GM19395 (cell line): ENCODE data around the gene ENHO.

ENCODE experiments used
- ATAC-seq: cut with Tn5 transposase; IDR thresholded peaks from one replicate; pipeline ENCODE4 v1.9.1; 2021; ENCODE audit warnings: mild to moderate bottlenecking, moderate library complexity; ENCODE audit not compliant: unreplicated experiment

ENHO gene

GRCh38 chr9:34508463-34508862 is 14.3 kb downstream of the ENHO start:
- no peak for ATAC-seq

DNA sequence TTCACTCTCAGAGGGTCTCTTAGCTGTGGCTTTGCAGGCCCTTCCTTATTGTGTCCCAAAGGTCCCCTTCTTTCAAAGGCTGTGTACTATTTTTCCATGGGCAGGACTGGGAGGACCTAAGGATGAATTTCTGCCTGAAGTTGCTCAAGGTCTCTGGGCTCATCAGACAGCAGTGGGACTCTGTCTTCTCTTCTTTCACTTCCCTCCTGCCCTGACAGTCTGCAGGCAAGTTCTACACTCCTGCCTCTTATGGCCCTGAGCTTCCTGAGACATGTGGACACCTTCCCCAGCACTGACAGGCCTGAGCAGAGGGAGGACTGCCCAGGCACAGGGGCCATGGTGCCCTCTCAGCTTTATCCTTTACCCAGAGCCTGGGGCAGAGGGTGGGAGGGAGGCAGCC is 14.8 kb downstream of the ENHO start:
- no peak for ATAC-seq

DNA sequence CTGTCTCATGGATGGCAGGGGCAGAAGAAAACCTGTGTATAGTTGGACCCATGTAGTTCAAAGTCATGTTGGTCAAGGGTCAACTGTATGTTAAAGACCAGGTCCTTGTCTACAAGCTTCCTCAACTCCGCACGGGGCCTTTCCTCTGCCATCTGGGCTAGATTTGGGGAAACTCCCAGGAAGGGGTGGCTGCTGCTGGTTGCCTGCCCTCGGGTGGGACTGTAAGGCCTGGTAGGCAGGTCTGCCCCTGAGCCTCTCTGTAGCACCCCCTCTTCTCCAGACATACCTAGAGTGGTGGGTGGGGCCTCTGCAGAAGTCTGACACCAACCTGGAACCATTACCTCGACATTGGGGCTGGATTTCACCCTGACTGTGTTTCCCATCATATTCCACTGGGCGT is 15.2 kb downstream of the ENHO start:
- no peak for ATAC-seq

DNA sequence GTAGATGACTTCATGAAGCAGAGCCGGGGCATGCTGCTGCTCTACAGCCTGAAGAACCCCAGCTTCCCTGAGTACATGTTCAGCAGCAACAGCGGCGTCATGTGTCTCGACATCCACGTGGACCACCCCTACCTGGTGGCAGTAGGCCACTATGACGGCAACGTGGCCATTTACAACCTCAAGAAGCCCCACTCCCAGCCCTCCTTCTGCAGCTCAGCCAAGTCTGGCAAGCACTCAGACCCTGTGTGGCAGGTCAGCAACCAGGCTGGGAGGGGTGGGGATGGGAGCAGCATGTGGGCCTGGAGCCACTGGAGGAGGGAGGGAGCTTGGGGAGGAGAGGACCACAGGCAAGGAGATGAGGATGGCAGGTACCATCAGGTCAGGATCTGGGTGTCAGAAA is 16.2 kb downstream of the ENHO start:
- no peak for ATAC-seq

DNA sequence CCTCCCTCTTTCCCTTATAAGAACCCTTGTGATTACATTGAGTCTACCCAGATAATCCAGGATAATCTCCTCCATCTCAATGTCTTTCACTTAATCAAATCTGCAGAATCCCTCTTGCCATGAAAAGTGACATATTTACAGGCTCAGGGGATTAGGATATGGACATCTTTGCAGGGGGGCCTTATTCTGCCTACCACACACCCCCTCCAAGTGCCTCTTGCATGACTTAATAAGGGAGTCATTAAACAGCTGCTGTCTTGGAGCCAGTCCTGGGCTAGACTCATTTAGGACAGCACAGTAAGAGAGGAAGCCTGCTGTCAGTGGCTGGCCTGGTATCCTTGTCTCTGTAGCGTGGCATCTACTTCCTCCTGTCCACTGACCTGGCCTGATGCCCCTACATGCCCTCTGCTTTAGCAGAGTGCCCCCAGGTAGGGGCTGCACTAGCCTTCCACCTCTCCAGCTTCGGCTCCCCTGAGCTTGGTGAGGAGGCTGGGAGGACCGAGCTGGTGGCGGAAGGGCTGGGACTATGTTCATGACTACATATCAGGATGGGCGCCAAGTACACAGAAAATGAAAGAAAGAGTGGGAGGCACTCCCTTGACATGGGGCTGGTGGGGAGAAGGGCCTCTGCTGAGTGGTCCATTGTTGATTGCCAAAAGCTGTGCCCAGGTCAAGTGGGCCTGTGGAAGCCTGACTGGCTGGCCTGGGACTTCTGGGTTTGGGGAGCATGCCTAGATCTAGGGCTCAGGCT is 17.2 kb downstream of the ENHO start:
- no peak for ATAC-seq

DNA sequence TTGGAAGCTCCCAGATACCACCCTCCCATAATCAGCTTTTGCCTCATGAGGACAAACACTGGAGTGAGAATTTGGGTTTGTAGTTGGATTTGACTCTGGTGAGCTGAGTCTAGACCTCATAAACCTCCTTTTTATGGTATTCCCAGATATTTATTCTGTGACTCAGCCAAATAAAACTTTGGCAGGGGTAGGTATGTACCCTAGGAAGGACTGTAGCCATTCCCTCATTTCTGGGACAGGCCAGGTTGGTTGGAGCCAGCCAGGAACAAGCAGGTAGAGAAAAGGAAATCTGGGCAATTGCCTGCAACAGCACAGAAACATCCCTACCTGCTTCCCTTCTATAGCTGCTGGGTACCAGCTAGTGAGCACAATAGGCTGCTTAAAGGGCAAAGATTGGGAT is 19.4 kb downstream of the ENHO start:
- no peak for ATAC-seq

DNA sequence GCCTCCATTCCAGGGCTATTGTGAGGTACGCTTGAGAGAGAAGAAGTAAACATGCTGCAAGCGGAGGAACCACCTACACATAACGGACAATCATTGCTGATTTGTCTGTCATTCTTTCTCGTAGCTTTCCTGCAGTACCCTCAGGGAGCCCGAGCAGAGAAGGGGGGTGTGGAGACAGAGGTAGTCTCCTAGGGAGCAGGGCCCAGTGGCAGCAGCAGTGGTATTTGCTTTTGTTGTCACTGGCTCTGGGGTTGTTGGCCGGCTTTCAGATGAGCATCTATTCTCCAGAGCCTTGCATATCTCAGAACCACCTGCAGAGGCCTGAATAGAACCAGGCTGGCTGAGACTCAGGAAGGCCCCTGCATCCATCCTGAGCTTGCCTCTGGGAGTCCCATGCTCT is 19.9 kb downstream of the ENHO start:
- ATAC-seq: no peak

- ATAC-seq: no peak
Measured at GRCh38 chr9:34502471-34502870, 20.3 kb downstream of the ENHO start.

- ATAC-seq: no peak
Measured at GRCh38 chr9:34501889-34502425, 20.8 kb downstream of the ENHO start.

- ATAC-seq: no peak
Measured at GRCh38 chr9:34501372-34501771, 21.4 kb downstream of the ENHO start.

DNA sequence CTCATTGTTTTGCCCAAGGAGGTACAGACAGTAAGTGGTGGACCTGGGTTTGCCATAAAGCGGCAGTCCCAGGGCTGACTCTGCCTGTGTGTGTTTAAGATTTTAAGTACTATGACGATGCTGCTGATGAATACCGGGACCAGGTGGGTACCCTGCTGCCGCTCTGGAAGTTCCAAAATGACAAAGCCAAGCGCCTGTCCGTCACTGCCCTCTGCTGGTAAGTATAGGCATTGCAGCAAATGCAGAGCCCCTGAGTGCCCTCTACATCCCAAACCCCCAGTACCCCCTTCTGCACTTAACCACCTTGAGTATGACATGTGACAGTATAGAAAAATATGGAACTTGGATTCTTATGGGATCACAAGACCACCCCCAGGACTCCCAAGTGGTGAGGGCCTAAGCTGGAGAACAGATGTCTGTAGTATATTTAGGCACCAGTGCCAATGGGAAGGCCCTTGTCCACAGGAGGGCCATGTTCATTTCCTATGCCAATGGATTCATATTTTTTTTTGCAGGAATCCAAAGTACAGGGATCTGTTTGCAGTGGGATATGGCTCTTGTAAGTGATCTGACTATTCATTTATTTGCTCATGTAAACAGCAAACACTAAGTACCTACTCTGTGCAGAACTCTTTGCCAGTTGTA is 22.0 kb downstream of the ENHO start:
- ATAC-seq: no peak

DNA sequence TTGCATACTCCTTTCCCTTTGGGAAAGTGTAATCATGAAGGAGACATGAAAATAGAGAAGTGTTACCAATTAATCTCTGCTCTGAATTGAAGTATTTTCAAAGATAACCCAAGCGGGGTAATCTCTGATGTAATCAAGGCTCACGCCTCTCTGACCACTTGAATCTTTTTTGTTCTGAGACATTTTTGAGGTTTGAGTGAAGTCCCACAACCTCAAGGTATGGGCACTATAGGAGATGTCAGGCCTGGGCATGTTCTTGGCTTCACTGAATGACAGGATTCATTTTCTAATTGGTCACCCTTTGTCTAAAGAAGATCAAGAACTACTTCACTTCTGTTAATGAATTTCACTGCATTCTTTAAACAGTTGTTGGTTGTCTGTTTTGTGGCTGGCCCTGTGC is 23.7 kb downstream of the ENHO start:
- ATAC-seq: no peak

GRCh38 chr9:34498553-34498952 is 24.2 kb downstream of the ENHO start:
- ATAC-seq: no peak

- no peak for ATAC-seq
Measured at GRCh38 chr9:34496149-34496712, 26.6 kb downstream of the ENHO start.

DNA sequence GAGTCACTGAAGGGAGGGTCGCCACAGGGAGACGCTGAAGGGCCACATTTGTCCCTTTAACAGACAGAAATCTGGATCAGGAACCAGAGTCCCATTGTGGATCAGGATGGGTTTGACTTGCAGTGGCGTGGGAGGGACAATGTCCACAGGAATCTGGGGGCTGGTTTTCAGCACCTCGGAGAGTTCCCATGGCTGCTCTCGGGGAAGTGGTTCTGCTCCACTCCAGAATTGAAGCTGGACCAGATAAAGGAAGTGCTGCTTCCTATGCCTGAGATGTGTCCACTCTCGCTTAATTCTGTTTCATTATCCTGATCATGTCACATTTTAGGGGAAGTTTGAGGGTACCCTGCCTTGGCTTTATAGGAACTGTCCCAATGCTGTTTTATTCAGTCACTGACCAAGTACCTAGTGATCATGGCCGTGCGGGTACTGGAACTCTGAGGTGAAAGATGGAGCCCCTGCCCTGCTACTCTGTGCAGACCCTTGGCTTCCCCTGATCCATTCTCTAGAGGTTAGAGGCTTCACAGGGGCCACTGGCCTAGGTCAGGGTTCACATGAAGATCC is 28.7 kb downstream of the ENHO start:
- no peak for ATAC-seq

- ATAC-seq: no peak
Measured at GRCh38 chr9:34492051-34492450, 30.7 kb downstream of the ENHO start.

DNA sequence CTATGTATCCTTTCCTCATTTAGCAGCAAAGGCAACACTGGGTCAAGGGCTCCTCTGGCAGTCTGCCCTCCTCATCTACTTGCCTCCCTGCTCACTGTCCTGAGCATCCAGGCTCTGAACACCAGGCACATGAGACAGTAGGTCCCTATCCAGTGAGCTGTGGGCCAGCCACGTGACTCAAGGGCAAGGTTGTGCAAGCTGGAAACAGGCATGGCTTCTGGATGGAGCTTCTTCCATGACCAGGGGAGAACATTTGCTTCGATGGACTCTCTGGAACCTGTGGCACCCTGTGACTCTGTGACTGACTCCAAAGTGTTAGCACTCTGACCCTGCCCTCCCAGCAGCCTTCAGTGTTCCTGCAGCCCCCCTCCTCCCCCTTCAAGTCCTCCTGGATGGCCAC is 31.2 kb downstream of the ENHO start:
- no peak for ATAC-seq

GRCh38 chr9:34490760-34491159 is 32.0 kb downstream of the ENHO start:
- no peak for ATAC-seq

- ATAC-seq: no peak
Measured at GRCh38 chr9:34490360-34490759, 32.4 kb downstream of the ENHO start.

DNA sequence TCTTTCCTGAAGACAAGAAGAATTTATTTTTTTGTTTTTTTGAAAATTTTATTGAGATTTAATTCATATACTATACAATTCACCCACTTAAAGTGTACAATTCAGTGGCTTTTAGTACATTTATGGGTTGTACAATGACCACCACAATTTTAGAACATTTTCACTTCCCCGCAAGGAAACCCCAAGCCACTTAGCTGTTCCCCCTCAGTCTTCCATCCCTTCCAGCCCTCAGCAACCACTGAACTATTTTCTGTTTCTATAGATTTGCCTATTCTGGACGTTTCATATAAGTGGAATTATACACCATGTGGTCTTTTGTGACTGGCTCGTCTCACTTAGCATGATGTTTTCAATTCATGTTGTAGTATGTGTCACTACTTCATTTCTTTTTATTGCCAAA is 36.2 kb downstream of the ENHO start:
- no peak for ATAC-seq

GRCh38 chr9:34485822-34486221 is 37.0 kb downstream of the ENHO start:
- ATAC-seq: no peak

- ATAC-seq: no peak
Measured at GRCh38 chr9:34484678-34485077, 38.1 kb downstream of the ENHO start.
